GM12878 (cell line): ENCODE measurements around the gene ANKRD44.

Experiments used
- CEBPB ChIP-seq, 2 experiments: fragments of 150-350 bp in 1 of 2; IDR thresholded peaks; 2 replicates each; pipeline ENCODE4 v1.6.1; 2012 to 2014; ENCODE audit warnings: low read depth in 2 of 2, low read length in 2 of 2, borderline replicate concordance in 1 of 2, inconsistent platforms in 1 of 2
- SREBF2 ChIP-seq: IDR thresholded peaks from 2 replicates; pipeline ENCODE4 v1.6.1; 2012; ENCODE audit warnings: mild to moderate bottlenecking, low read length
- TF ChIP-seq, protein P1 (sequence below), 3 experiments: IDR thresholded peaks in 2 of 3; conservative IDR thresholded peaks in 1 of 3; 2 replicates each; pipeline ENCODE4 v1.5.1; 2011; ENCODE audit warnings: low read depth in 3 of 3, low read length in 3 of 3, mild to moderate bottlenecking in 3 of 3, control low read depth in 2 of 3, moderate library complexity in 2 of 3, inconsistent platforms in 1 of 3, mixed read lengths in 1 of 3; ENCODE audit not compliant: control insufficient read depth in 2 of 3, insufficient read depth in 1 of 3; ENCODE audit errors: extremely low read depth in 1 of 3
- TF ChIP-seq, protein P2 (sequence below): IDR thresholded peaks from 2 replicates; pipeline ENCODE4 v1.6.1; 2012; ENCODE audit warnings: low read depth, low read length, improper control_type of control experiment

DNA sequence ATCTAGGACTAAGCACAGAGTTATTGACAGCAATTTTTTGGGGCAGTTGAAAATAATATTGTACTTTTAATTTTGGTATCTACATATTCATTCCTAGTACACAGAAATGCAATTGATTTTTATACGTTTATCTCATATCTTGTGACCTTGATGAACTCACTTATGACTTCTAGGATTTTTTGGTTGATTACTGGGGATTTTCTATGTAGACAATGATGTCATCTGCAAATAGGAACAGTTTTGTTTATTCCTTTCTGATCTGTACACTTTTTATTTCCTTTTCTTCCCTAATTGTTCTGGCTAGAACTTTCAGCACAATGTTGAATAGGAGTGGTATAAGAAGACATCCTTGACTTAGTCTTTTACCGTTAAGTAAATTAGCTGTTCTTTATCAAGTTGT, 240.6 kb downstream of the ANKRD44 start:
- TF ChIP-seq CEBPB (IDR thresholded peaks at IDR 0.05; ENCODE audit: borderline replicate concordance in 1 of 2, low read depth in 2 of 2, low read length in 2 of 2), result no peak
- TF ChIP-seq, protein P1, sequence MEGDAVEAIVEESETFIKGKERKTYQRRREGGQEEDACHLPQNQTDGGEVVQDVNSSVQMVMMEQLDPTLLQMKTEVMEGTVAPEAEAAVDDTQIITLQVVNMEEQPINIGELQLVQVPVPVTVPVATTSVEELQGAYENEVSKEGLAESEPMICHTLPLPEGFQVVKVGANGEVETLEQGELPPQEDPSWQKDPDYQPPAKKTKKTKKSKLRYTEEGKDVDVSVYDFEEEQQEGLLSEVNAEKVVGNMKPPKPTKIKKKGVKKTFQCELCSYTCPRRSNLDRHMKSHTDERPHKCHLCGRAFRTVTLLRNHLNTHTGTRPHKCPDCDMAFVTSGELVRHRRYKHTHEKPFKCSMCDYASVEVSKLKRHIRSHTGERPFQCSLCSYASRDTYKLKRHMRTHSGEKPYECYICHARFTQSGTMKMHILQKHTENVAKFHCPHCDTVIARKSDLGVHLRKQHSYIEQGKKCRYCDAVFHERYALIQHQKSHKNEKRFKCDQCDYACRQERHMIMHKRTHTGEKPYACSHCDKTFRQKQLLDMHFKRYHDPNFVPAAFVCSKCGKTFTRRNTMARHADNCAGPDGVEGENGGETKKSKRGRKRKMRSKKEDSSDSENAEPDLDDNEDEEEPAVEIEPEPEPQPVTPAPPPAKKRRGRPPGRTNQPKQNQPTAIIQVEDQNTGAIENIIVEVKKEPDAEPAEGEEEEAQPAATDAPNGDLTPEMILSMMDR (IDR thresholded peaks at IDR 0.05 in 2 of 3, conservative IDR thresholded peaks at IDR 0.05 in 1 of 3; ENCODE audit: control insufficient read depth in 2 of 3, extremely low read depth in 1 of 3, insufficient read depth in 1 of 3, low read depth in 3 of 3, low read length in 3 of 3), result no peak
- TF ChIP-seq, protein P2, sequence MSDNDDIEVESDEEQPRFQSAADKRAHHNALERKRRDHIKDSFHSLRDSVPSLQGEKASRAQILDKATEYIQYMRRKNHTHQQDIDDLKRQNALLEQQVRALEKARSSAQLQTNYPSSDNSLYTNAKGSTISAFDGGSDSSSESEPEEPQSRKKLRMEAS, result no peak
- TF ChIP-seq SREBF2, result no peak
